Breast epithelium (tissue), 4 donors: ENCODE results near the gene ANTXR2. TPM values are rescaled to one million over a fixed set of nuclear protein-coding genes. Genes with fewer than 3 reads are reported as not detected.
"Not testable (repeated sequence)": the region's sequence is repeated elsewhere in the genome, so short reads cannot be mapped to it uniquely, and the experiment has no call there.

Experiments
- DNase-seq, 2 donors: peaks; one replicate each; pipeline ENCODE4 v3.0.0-alpha.2; 2019; ENCODE audit warnings: low spot score in 2 of 2
- H3K27ac ChIP-seq, 2 donors: fragments of 200-600 bp; sonication (generic) in 1 of 2; one replicate each; pipeline ENCODE4 v1.5.1; 2016 to 2019; ENCODE audit warnings: mild to moderate bottlenecking in 1 of 2
- H3K27me3 ChIP-seq, 2 donors: fragments of 200-600 bp; sonication (generic) in 1 of 2; one replicate each; pipeline versions ENCODE4 v1.5.1 to v1.6.0; 2017 to 2019; ENCODE audit warnings: control low read depth in 1 of 2, mild to moderate bottlenecking in 1 of 2
- H3K36me3 ChIP-seq: fragments of 200-600 bp; one replicate; pipeline ENCODE4 v1.5.1; 2019
- H3K4me1 ChIP-seq, 2 donors: fragments of 200-600 bp; sonication (generic); one replicate each; pipeline ENCODE4 v1.5.1; 2016 to 2019; ENCODE audit warnings: control low read depth in 1 of 2
- H3K4me3 ChIP-seq, 3 donors: fragments of 200-600 bp; sonication (generic); 1 replicate in 2 of 3; 2 replicates in 1 of 3; pipeline ENCODE4 v1.5.1; 2016 to 2019; ENCODE audit warnings: mild to moderate bottlenecking in 3 of 3, moderate library complexity in 2 of 3
- H3K9me3 ChIP-seq, 2 donors: fragments of 200-600 bp; sonication (generic) in 1 of 2; one replicate each; pipeline ENCODE4 v1.5.1; 2016 to 2019; ENCODE audit warnings: control low read depth in 1 of 2
- CTCF ChIP-seq, 3 donors: fragments of 450-650 bp; IDR thresholded peaks; one replicate each; pipeline ENCODE4 v1.5.1; 2016 to 2017; ENCODE audit warnings: antibody characterized with exemption in 3 of 3, mild to moderate bottlenecking in 3 of 3, moderate library complexity in 3 of 3
- POLR2A ChIP-seq: fragments of 450-650 bp; IDR thresholded peaks from one replicate; pipeline ENCODE4 v1.6.1; 2016; ENCODE audit warnings: antibody characterized with exemption, mild to moderate bottlenecking, moderate library complexity
- POLR2AphosphoS5 ChIP-seq, 3 donors: sonication (generic); formaldehyde crosslinking; IDR thresholded peaks; one replicate each; pipeline ENCODE4 v1.6.1; 2017; ENCODE audit warnings: antibody characterized with exemption in 3 of 3
- intact Hi-C: fragments of 100-400 bp; cut with DNase I; formaldehyde crosslinking; loops from one replicate; pipeline ENCODE4 v1.15.1; 2023; ENCODE audit warnings: low total_unique reads
- total RNA-seq, 3 donors: library from RNA; depleted of rRNA; stranded (reverse); fragments of >200 nt; gene quantifications; one replicate each; pipeline ENCODE4 v1.1.0, GENCODE V29; 2016

Gene ANTXR2
- total RNA-seq, 3 donors from 2014 or later: 55.1 to 229 (median 77.4) TPM

- H3K36me3 ChIP-seq: no peaks in the 10 kb centered on the region
- no peak overlapping the region for H3K4me3 ChIP-seq
- H3K9me3 ChIP-seq: no peaks in the 10 kb centered on the region
- no peak for TF ChIP-seq POLR2AphosphoS5 (IDR thresholded peaks at IDR 0.05)
- no peak for TF ChIP-seq CTCF (IDR thresholded peaks at IDR 0.05)
- no peak for TF ChIP-seq POLR2A
- no peaks in the 10 kb centered on the region for H3K4me1 ChIP-seq
- no peaks in the 10 kb centered on the region for H3K27me3 ChIP-seq
- no peak for DNase-seq
- intact Hi-C loops: no loop called here
- no peak overlapping the region for H3K27ac ChIP-seq
Observed at GRCh38 chr4:79897174-79897573, 175.9 kb downstream of the ANTXR2 start.

GRCh38 chr4:79893456-79893855 lies 179.6 kb downstream of the ANTXR2 start:
- Histone ChIP-seq H3K9me3 (no peaks in the 10 kb centered on the region), H3K4me1 (no peaks in the 10 kb centered on the region), H3K27me3 (no peaks in the 10 kb centered on the region), H3K36me3 (no peaks in the 10 kb centered on the region), H3K27ac (no peak overlapping the region), H3K4me3 (no peak overlapping the region)
- intact Hi-C loops: no loop called here
- no peak for DNase-seq
- TF ChIP-seq POLR2A (no peak), CTCF (IDR thresholded peaks at IDR 0.05) (no peak), POLR2AphosphoS5 (IDR thresholded peaks at IDR 0.05) (no peak)

DNA sequence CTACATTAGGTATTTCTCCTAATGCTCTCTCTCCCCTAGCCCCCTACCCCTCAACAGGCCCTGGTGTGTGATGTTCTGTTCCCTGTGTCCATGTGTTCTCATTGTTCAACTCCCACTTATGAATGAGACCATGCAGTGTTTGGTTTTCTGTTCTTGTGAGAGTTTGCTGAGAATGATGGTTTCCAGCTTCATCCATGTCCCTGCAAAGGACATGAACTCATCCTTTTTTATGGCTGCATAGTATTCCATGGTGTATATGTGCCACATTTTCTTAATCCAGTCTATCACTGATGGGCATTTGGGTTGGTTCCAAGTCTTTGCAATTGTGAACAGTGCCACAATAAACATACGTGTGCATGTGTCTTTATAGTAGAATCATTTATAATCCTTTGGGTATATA lies 184.0 kb downstream of the ANTXR2 start:
- H3K4me1 ChIP-seq, H3K27ac ChIP-seq, H3K4me3 ChIP-seq, H3K27me3 ChIP-seq, H3K36me3 ChIP-seq, H3K9me3 ChIP-seq, DNase-seq, intact Hi-C loops: not testable (repeated sequence)

DNA sequence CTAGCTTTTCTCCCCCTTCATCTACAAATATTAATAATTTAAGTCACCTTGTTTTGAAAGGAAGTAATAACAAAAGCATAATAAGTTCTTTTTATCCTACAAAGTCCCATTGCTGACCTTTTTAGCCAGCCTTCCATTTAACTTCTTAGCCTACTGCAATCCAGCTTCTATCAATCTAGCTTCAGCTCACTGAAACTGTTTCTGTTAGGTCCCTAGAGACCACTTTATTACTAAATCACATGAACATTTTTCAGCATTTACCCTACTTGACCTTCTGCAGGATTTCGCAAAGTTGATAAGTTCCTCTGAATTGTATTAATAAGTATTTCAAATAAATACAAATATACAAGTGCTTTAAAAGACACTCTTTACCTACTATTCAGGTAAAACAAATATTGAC lies 186.5 kb downstream of the ANTXR2 start:
- no peak for DNase-seq
- no peaks in the 10 kb centered on the region for H3K4me1 ChIP-seq
- TF ChIP-seq POLR2AphosphoS5 (IDR thresholded peaks at IDR 0.05) (no peak), CTCF (IDR thresholded peaks at IDR 0.05) (no peak), POLR2A (no peak)
- no peaks in the 10 kb centered on the region for H3K9me3 ChIP-seq
- no peaks in the 10 kb centered on the region for H3K36me3 ChIP-seq
- no peaks in the 10 kb centered on the region for H3K27me3 ChIP-seq
- intact Hi-C loops: no loop called here
- H3K27ac ChIP-seq: no peak overlapping the region
- no peak overlapping the region for H3K4me3 ChIP-seq

- no peak for TF ChIP-seq POLR2A
- TF ChIP-seq CTCF (IDR thresholded peaks at IDR 0.05): no peak
- no peak for TF ChIP-seq POLR2AphosphoS5 (IDR thresholded peaks at IDR 0.05)
- DNase-seq: no peak
Observed at GRCh38 chr4:79886021-79886420, 187.0 kb downstream of the ANTXR2 start.

DNA sequence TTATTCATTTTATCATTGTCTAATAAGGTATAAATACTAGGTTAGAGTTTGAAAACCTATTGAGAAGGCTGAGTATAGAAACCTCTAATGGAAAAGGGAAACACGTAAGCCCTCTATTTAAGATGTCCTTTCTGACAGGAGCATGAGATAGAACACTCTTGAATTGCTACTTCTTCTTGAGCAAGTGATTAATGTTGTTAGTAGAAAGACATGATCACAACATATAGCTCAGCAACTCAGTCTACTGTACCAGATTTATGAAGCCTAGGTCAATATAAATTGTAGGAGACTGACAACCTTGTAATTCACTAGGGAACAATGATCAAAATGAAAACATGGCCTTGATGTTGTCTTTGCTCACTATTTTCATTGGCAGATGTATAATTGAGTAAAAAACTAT lies 189.7 kb downstream of the ANTXR2 start:
- Histone ChIP-seq H3K36me3 (no peaks in the 10 kb centered on the region), H3K27ac (no peak overlapping the region), H3K9me3 (no peaks in the 10 kb centered on the region), H3K4me3 (no peak overlapping the region), H3K27me3 (no peaks in the 10 kb centered on the region), H3K4me1 (no peaks in the 10 kb centered on the region)
- DNase-seq: no peak
- intact Hi-C loops: no loop called here
- TF ChIP-seq POLR2A (no peak), CTCF (IDR thresholded peaks at IDR 0.05) (no peak), POLR2AphosphoS5 (IDR thresholded peaks at IDR 0.05) (no peak)

More at GRCh38 chr4:79886021-79886420, 187.0 kb downstream of the ANTXR2 start:
- Histone ChIP-seq H3K27me3 (no peaks in the 10 kb centered on the region), H3K4me3 (no peak overlapping the region), H3K4me1 (no peaks in the 10 kb centered on the region), H3K9me3 (no peaks in the 10 kb centered on the region), H3K36me3 (no peaks in the 10 kb centered on the region), H3K27ac (no peak overlapping the region)
- intact Hi-C loops: no loop called here
